Hepatocyte (in vitro differentiated cells): ENCODE results near the gene PRPSAP2.

Experiments
- CTCF ChIP-seq: fragments of 200-600 bp; sonication (generic); IDR thresholded peaks from 2 replicates; pipeline ENCODE4 v1.5.1; 2016; ENCODE audit warnings: antibody characterized with exemption, mild to moderate bottlenecking; ENCODE audit not compliant: poor library complexity
- EZH2 ChIP-seq: fragments of 200-600 bp; sonication (generic); IDR thresholded peaks from 2 replicates; pipeline ENCODE4 v1.6.1; 2016; ENCODE audit warnings: antibody characterized with exemption, mild to moderate bottlenecking, borderline replicate concordance

GRCh38 chr17:18854956-18855355, 3.0 kb upstream of the PRPSAP2 start:
- TF ChIP-seq EZH2 (no peak), CTCF (no peak)
